ENCODE data around the gene MAST1. TPM values are rescaled to one million over a fixed set of nuclear protein-coding genes. Genes with fewer than 3 reads are reported as not detected.

MAST1 gene
- total RNA-seq, 1 donor from 2014 or later, result 6.5 TPM

GRCh38 chr19:12872941-12873890 lies 34.9 kb downstream of the MAST1 start:
- Mint-ChIP-seq H3K4me3 (ENCODE audit: low read depth) (no peak overlapping the region), H3K4me1 (ENCODE audit: low read depth) (no peaks in the 10 kb centered on the region), H3K27me3 (ENCODE audit: low read depth) (no peaks in the 10 kb centered on the region), H3K36me3 (ENCODE audit: low read depth) (peaks cover 26% of the 10 kb centered on the region), H3K9me3 (no peaks in the 10 kb centered on the region), H3K27ac (no peak overlapping the region)
- intact Hi-C loops (cut with micrococcal nuclease), result no loop called here
- peak; percentile 56 for DNase-seq (ENCODE audit: low spot score)

- H3K9me3 Mint-ChIP-seq, result no peaks in the 10 kb centered on the region
- H3K36me3 Mint-ChIP-seq (ENCODE audit: low read depth), result peaks cover 32% of the 10 kb centered on the region
- intact Hi-C loops (cut with micrococcal nuclease), result no loop called here
- H3K27me3 Mint-ChIP-seq (ENCODE audit: low read depth), result no peaks in the 10 kb centered on the region
- no peak overlapping the region for H3K4me3 Mint-ChIP-seq (ENCODE audit: low read depth)
- H3K27ac Mint-ChIP-seq, result no peak overlapping the region
- no peak for DNase-seq (ENCODE audit: low spot score)
- no peaks in the 10 kb centered on the region for H3K4me1 Mint-ChIP-seq (ENCODE audit: low read depth)
Measured at GRCh38 chr19:12873891-12874745, 35.8 kb downstream of the MAST1 start.

GRCh38 chr19:12875086-12875485 lies 36.8 kb downstream of the MAST1 start:
- intact Hi-C loops (cut with micrococcal nuclease), result no loop called here
- Mint-ChIP-seq H3K27me3 (ENCODE audit: low read depth) (no peaks in the 10 kb centered on the region), H3K4me3 (ENCODE audit: low read depth) (no peak overlapping the region), H3K27ac (no peak overlapping the region), H3K4me1 (ENCODE audit: low read depth) (peaks cover 2% of the 10 kb centered on the region), H3K36me3 (ENCODE audit: low read depth) (peaks cover 32% of the 10 kb centered on the region), H3K9me3 (no peaks in the 10 kb centered on the region)
- DNase-seq (ENCODE audit: low spot score), result no peak

GRCh38 chr19:12880551-12881171 lies 42.3 kb downstream of the MAST1 start:
- intact Hi-C loops (cut with micrococcal nuclease), result no loop called here
- Mint-ChIP-seq H3K4me3 (ENCODE audit: low read depth) (peak overlapping the region; percentile 88), H3K9me3 (peaks cover 5% of the 10 kb centered on the region), H3K27ac (peak overlapping the region; percentile 78), H3K4me1 (ENCODE audit: low read depth) (peaks cover 16% of the 10 kb centered on the region), H3K36me3 (ENCODE audit: low read depth) (peaks cover 18% of the 10 kb centered on the region), H3K27me3 (ENCODE audit: low read depth) (no peaks in the 10 kb centered on the region)
- DNase-seq (ENCODE audit: low spot score), result no peak

- DNase-seq (ENCODE audit: low spot score), result peak; percentile 89
- intact Hi-C loops (cut with micrococcal nuclease), result no loop called here
- Mint-ChIP-seq H3K36me3 (ENCODE audit: low read depth) (peaks cover 18% of the 10 kb centered on the region), H3K4me3 (ENCODE audit: low read depth) (peak within 1 kb of the TSS; percentile 88), H3K4me1 (ENCODE audit: low read depth) (peaks cover 16% of the 10 kb centered on the region), H3K9me3 (peaks cover 5% of the 10 kb centered on the region), H3K27ac (peak within 1 kb of the TSS; percentile 78), H3K27me3 (ENCODE audit: low read depth) (no peaks in the 10 kb centered on the region)
Measured at GRCh38 chr19:12881172-12881808, 43.0 kb downstream of the MAST1 start, which contains the start of gene DNASE2. DNASE2 (minus strand) TSS chr19:12881449; CDS start chr19:12881375, 74 bp downstream.

- Mint-ChIP-seq H3K4me3 (ENCODE audit: low read depth) (peak overlapping the region; percentile 71), H3K27me3 (ENCODE audit: low read depth) (no peaks in the 10 kb centered on the region), H3K27ac (peak overlapping the region; percentile 38), H3K36me3 (ENCODE audit: low read depth) (peaks cover 18% of the 10 kb centered on the region), H3K9me3 (peaks cover 5% of the 10 kb centered on the region), H3K4me1 (ENCODE audit: low read depth) (peaks cover 16% of the 10 kb centered on the region)
- DNase-seq (ENCODE audit: low spot score), result no peak
- intact Hi-C loops (cut with micrococcal nuclease), result no loop called here
Measured at GRCh38 chr19:12882589-12882988, 44.3 kb downstream of the MAST1 start.

GRCh38 chr19:12884202-12884601 lies 45.9 kb downstream of the MAST1 start:
- Mint-ChIP-seq H3K4me1 (ENCODE audit: low read depth) (peaks cover 16% of the 10 kb centered on the region), H3K36me3 (ENCODE audit: low read depth) (peaks cover 7% of the 10 kb centered on the region), H3K27me3 (ENCODE audit: low read depth) (no peaks in the 10 kb centered on the region), H3K27ac (no peak overlapping the region), H3K4me3 (ENCODE audit: low read depth) (peak overlapping the region; percentile 30), H3K9me3 (peaks cover 5% of the 10 kb centered on the region)
- intact Hi-C loops (cut with micrococcal nuclease), result no loop called here
- DNase-seq (ENCODE audit: low spot score), result no peak

- DNase-seq (ENCODE audit: low spot score), result no peak
- H3K27me3 Mint-ChIP-seq (ENCODE audit: low read depth), result no peaks in the 10 kb centered on the region
- peak overlapping the region; percentile 84 for H3K4me3 Mint-ChIP-seq (ENCODE audit: low read depth)
- intact Hi-C loops (cut with micrococcal nuclease), result no loop called here
- no peak overlapping the region for H3K27ac Mint-ChIP-seq
- H3K4me1 Mint-ChIP-seq (ENCODE audit: low read depth), result peaks cover 16% of the 10 kb centered on the region
- peaks cover 5% of the 10 kb centered on the region for H3K9me3 Mint-ChIP-seq
- H3K36me3 Mint-ChIP-seq (ENCODE audit: low read depth), result peaks cover 7% of the 10 kb centered on the region
Measured at GRCh38 chr19:12884627-12884925, 46.3 kb downstream of the MAST1 start.

- peaks cover 13% of the 10 kb centered on the region for H3K4me1 Mint-ChIP-seq (ENCODE audit: low read depth)
- intact Hi-C loops (cut with micrococcal nuclease), result loop anchor here (1.0 kb wide), 1 partner anchor 80 kb away; no protein-coding TSS in a partner anchor
- H3K27me3 Mint-ChIP-seq (ENCODE audit: low read depth), result no peaks in the 10 kb centered on the region
- peak overlapping the region; percentile 61 for H3K27ac Mint-ChIP-seq
- peaks cover 5% of the 10 kb centered on the region for H3K9me3 Mint-ChIP-seq
- peak; percentile 82 for DNase-seq (ENCODE audit: low spot score)
- peak overlapping the region; percentile 84 for H3K4me3 Mint-ChIP-seq (ENCODE audit: low read depth)
- H3K36me3 Mint-ChIP-seq (ENCODE audit: low read depth), result peaks cover 7% of the 10 kb centered on the region
Measured at GRCh38 chr19:12884926-12885748, 46.8 kb downstream of the MAST1 start.

GRCh38 chr19:12885749-12886650 lies 47.7 kb downstream of the MAST1 start:
- peaks cover 5% of the 10 kb centered on the region for H3K9me3 Mint-ChIP-seq

GRCh38 chr19:12886651-12886968 lies 48.3 kb downstream of the MAST1 start:
- peaks cover 10% of the 10 kb centered on the region for H3K4me1 Mint-ChIP-seq (ENCODE audit: low read depth)
- DNase-seq (ENCODE audit: low spot score), result no peak
- H3K4me3 Mint-ChIP-seq (ENCODE audit: low read depth), result peak overlapping the region; percentile 41
- peaks cover 5% of the 10 kb centered on the region for H3K9me3 Mint-ChIP-seq
- intact Hi-C loops (cut with micrococcal nuclease), result no loop called here
- no peak overlapping the region for H3K27ac Mint-ChIP-seq
- H3K36me3 Mint-ChIP-seq (ENCODE audit: low read depth), result peaks cover 10% of the 10 kb centered on the region
- H3K27me3 Mint-ChIP-seq (ENCODE audit: low read depth), result no peaks in the 10 kb centered on the region

More at GRCh38 chr19:12885749-12886650, 47.7 kb downstream of the MAST1 start:
- intact Hi-C loops (cut with micrococcal nuclease), result loop anchor here (1.0 kb wide), 1 partner anchor 79 kb away; no protein-coding TSS in a partner anchor
- Mint-ChIP-seq H3K27ac (no peak overlapping the region), H3K27me3 (ENCODE audit: low read depth) (no peaks in the 10 kb centered on the region), H3K4me3 (ENCODE audit: low read depth) (peak overlapping the region; percentile 41), H3K36me3 (ENCODE audit: low read depth) (peaks cover 8% of the 10 kb centered on the region), H3K4me1 (ENCODE audit: low read depth) (peaks cover 11% of the 10 kb centered on the region)
- DNase-seq (ENCODE audit: low spot score), result no peak

All from activated T-helper 2 cell treated with anti-CD3 and anti-CD28 coated beads, Interferon-gamma antibody, Interleukin-2, Interleukin-4, amounts not matched to agents 10 μg/mL and 5 μg/mL and 100 μg/mL, durations not matched to agents 14 hours and 24 hours and 36 hours (primary cell).